Measurements from ENCODE around the gene ZNF521.
A peak's percentile ranks its signal among the peaks of the same experiment; 100 is the strongest.

The ZNF521 gene

GRCh38 chr18:25310045-25310444 lies 41.9 kb downstream of the ZNF521 start:
- H3K79me2 ChIP-seq (ENCODE audit: insufficient read depth, low read length), result no peaks in the 10 kb centered on the region
- H3K27me3 ChIP-seq (ENCODE audit: low read length), result no peaks in the 10 kb centered on the region
- no peak overlapping the region for H3K4me2 ChIP-seq (ENCODE audit: low read depth, low read length, poor library complexity, severe bottlenecking)
- no peaks in the 10 kb centered on the region for H3K36me3 ChIP-seq (ENCODE audit: low read length)
- H4K20me1 ChIP-seq (ENCODE audit: low read depth, low read length), result no peaks in the 10 kb centered on the region
- H3F3A ChIP-seq (ENCODE audit: insufficient read depth), result no peaks in the 10 kb centered on the region
- peak; percentile 71 for TF ChIP-seq CTCF (IDR thresholded peaks at IDR 0.05; ENCODE audit: insufficient read depth, low read length, poor library complexity, severe bottlenecking)
- no peak for TF ChIP-seq EZH2phosphoT487 (conservative IDR thresholded peaks at IDR 0.05; ENCODE audit: low read length)
- no peak overlapping the region for H3K9ac ChIP-seq (ENCODE audit: low read length)
- H3K9me3 ChIP-seq (ENCODE audit: insufficient read depth, low read length), result no peaks in the 10 kb centered on the region
- H3K9me2 ChIP-seq (replicated peaks; ENCODE audit: insufficient read depth, low read length), result no peaks in the 10 kb centered on the region
- H3K4me3 ChIP-seq (ENCODE audit: insufficient read depth, low read length, poor library complexity, severe bottlenecking), result no peak overlapping the region
- no peak overlapping the region for H3K27ac ChIP-seq (ENCODE audit: low read depth, low read length)
- no peak overlapping the region for H2AFZ ChIP-seq (ENCODE audit: low read depth, low read length, severe bottlenecking)

GRCh38 chr18:25308381-25308780 lies 43.6 kb downstream of the ZNF521 start:
- no peak overlapping the region for H3K4me3 ChIP-seq (ENCODE audit: insufficient read depth, low read length, poor library complexity, severe bottlenecking)
- H3F3A ChIP-seq (ENCODE audit: insufficient read depth), result no peaks in the 10 kb centered on the region
- no peaks in the 10 kb centered on the region for H3K9me2 ChIP-seq (replicated peaks; ENCODE audit: insufficient read depth, low read length)
- H3K4me2 ChIP-seq (ENCODE audit: low read depth, low read length, poor library complexity, severe bottlenecking), result no peak overlapping the region
- H3K36me3 ChIP-seq (ENCODE audit: low read length), result no peaks in the 10 kb centered on the region
- H2AFZ ChIP-seq (ENCODE audit: low read depth, low read length, severe bottlenecking), result no peak overlapping the region
- no peaks in the 10 kb centered on the region for H4K20me1 ChIP-seq (ENCODE audit: low read depth, low read length)
- no peaks in the 10 kb centered on the region for H3K9me3 ChIP-seq (ENCODE audit: insufficient read depth, low read length)
- no peak overlapping the region for H3K27ac ChIP-seq (ENCODE audit: low read depth, low read length)
- no peak overlapping the region for H3K9ac ChIP-seq (ENCODE audit: low read length)
- TF ChIP-seq CTCF (IDR thresholded peaks at IDR 0.05; ENCODE audit: insufficient read depth, low read length, poor library complexity, severe bottlenecking) (no peak), EZH2phosphoT487 (conservative IDR thresholded peaks at IDR 0.05; ENCODE audit: low read length) (no peak)
- no peaks in the 10 kb centered on the region for H3K79me2 ChIP-seq (ENCODE audit: insufficient read depth, low read length)
- no peaks in the 10 kb centered on the region for H3K27me3 ChIP-seq (ENCODE audit: low read length)

GRCh38 chr18:25307192-25307591 lies 44.8 kb downstream of the ZNF521 start:
- H3K27me3 ChIP-seq (ENCODE audit: low read length), result no peaks in the 10 kb centered on the region
- no peak overlapping the region for H3K4me3 ChIP-seq (ENCODE audit: insufficient read depth, low read length, poor library complexity, severe bottlenecking)
- no peaks in the 10 kb centered on the region for H3K9me3 ChIP-seq (ENCODE audit: insufficient read depth, low read length)
- no peak overlapping the region for H3K9ac ChIP-seq (ENCODE audit: low read length)
- no peaks in the 10 kb centered on the region for H3K36me3 ChIP-seq (ENCODE audit: low read length)
- no peaks in the 10 kb centered on the region for H4K20me1 ChIP-seq (ENCODE audit: low read depth, low read length)
- H3F3A ChIP-seq (ENCODE audit: insufficient read depth), result no peaks in the 10 kb centered on the region
- TF ChIP-seq CTCF (IDR thresholded peaks at IDR 0.05; ENCODE audit: insufficient read depth, low read length, poor library complexity, severe bottlenecking), result no peak
- H3K27ac ChIP-seq (ENCODE audit: low read depth, low read length), result no peak overlapping the region
- no peaks in the 10 kb centered on the region for H3K9me2 ChIP-seq (replicated peaks; ENCODE audit: insufficient read depth, low read length)
- no peak overlapping the region for H3K4me2 ChIP-seq (ENCODE audit: low read depth, low read length, poor library complexity, severe bottlenecking)
- H2AFZ ChIP-seq (ENCODE audit: low read depth, low read length, severe bottlenecking), result no peak overlapping the region
- H3K79me2 ChIP-seq (ENCODE audit: insufficient read depth, low read length), result no peaks in the 10 kb centered on the region

GRCh38 chr18:25306671-25307070 lies 45.3 kb downstream of the ZNF521 start:
- no peaks in the 10 kb centered on the region for H3K79me2 ChIP-seq (ENCODE audit: insufficient read depth, low read length)
- no peaks in the 10 kb centered on the region for H3K27me3 ChIP-seq (ENCODE audit: low read length)
- no peaks in the 10 kb centered on the region for H3K9me3 ChIP-seq (ENCODE audit: insufficient read depth, low read length)
- H3K9me2 ChIP-seq (replicated peaks; ENCODE audit: insufficient read depth, low read length), result no peaks in the 10 kb centered on the region
- no peak overlapping the region for H3K27ac ChIP-seq (ENCODE audit: low read depth, low read length)
- no peaks in the 10 kb centered on the region for H4K20me1 ChIP-seq (ENCODE audit: low read depth, low read length)
- no peaks in the 10 kb centered on the region for H3F3A ChIP-seq (ENCODE audit: insufficient read depth)
- H3K9ac ChIP-seq (ENCODE audit: low read length), result no peak overlapping the region
- H2AFZ ChIP-seq (ENCODE audit: low read depth, low read length, severe bottlenecking), result no peak overlapping the region
- H3K4me2 ChIP-seq (ENCODE audit: low read depth, low read length, poor library complexity, severe bottlenecking), result no peak overlapping the region
- no peaks in the 10 kb centered on the region for H3K36me3 ChIP-seq (ENCODE audit: low read length)
- H3K4me3 ChIP-seq (ENCODE audit: insufficient read depth, low read length, poor library complexity, severe bottlenecking), result no peak overlapping the region
- TF ChIP-seq CTCF (IDR thresholded peaks at IDR 0.05; ENCODE audit: insufficient read depth, low read length, poor library complexity, severe bottlenecking), result no peak
- TF ChIP-seq EZH2phosphoT487 (conservative IDR thresholded peaks at IDR 0.05; ENCODE audit: low read length), result no peak

All from SU-DHL-6 (cell line).